Activated T-cell treated with anti-CD3 and anti-CD28 coated beads, Interleukin-2, amount 50 U/mL, for 4 hours (primary cell): ENCODE results near the gene CD1E. TPM values are rescaled to one million over a fixed set of nuclear protein-coding genes. Genes with fewer than 3 reads are reported as not detected.

Experiments used
- ATAC-seq, 2 donors: fragments of 200-7000 bp; cut with Tn5 transposase; one replicate each; pipeline ENCODE4 v1.10.0; 2021
- DNase-seq: peaks from one replicate; pipeline ENCODE4 v3.0.0-alpha.2; 2020
- H3K27me3 Mint-ChIP-seq: one replicate; pipeline ENCODE4 v1.8.0; 2021; ENCODE audit warnings: low read depth, mixed read lengths
- H3K36me3 Mint-ChIP-seq: one replicate; pipeline ENCODE4 v1.8.0; 2022; ENCODE audit warnings: mixed read lengths; ENCODE audit not compliant: insufficient read depth
- H3K4me1 Mint-ChIP-seq: one replicate; pipeline ENCODE4 v1.8.0; 2021; ENCODE audit warnings: low read depth, mixed read lengths
- H3K4me3 Mint-ChIP-seq: one replicate; pipeline ENCODE4 v1.8.0; 2021; ENCODE audit warnings: mild to moderate bottlenecking, moderate library complexity, mixed read lengths
- H3K9me3 Mint-ChIP-seq: one replicate; pipeline ENCODE4 v1.8.0; 2021; ENCODE audit warnings: mixed read lengths
- total RNA-seq, 3 donors: library from RNA; stranded (reverse); gene quantifications; one replicate each; pipeline ENCODE4 v1.2.1, GENCODE V29; 2021

CD1E gene
- not detected for total RNA-seq

- Mint-ChIP-seq H3K9me3 (no peaks in the 10 kb centered on the region), H3K36me3 (no peaks in the 10 kb centered on the region), H3K4me1 (no peaks in the 10 kb centered on the region), H3K27me3 (peaks cover 25% of the 10 kb centered on the region), H3K4me3 (no peak within 1 kb of the TSS)
- DNase-seq (no peak), ATAC-seq (no peak)
Observed at GRCh38 chr1:158353303-158354075, at the start of gene CD1E. TSS of gene CD1E (plus strand) at chr1:158353894. CDS start at chr1:158353989, 95 bp downstream.

DNA sequence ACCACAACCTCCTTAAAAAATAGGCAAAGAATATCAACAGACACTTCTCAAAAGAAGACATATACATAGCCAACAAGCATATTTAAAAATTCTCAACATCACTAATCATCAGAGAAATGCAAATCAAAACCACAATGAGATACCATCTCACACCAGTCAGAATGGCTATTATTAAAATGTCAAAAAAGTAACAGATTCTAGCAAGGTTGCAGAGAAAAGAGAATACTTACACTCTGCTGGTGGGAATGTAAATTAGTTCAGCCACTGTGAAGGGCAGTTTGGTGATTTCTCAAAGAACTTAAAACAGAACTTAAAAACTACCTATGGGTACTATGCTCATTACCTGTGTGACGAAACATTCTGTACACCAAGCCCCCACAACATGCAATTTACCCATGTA lies 43.1 kb upstream of the CD1E start:
- H3K36me3 Mint-ChIP-seq: no peaks in the 10 kb centered on the region
- no peaks in the 10 kb centered on the region for H3K4me1 Mint-ChIP-seq
- H3K4me3 Mint-ChIP-seq: no peak overlapping the region
- ATAC-seq (no peak), DNase-seq (no peak)
- no peaks in the 10 kb centered on the region for H3K27me3 Mint-ChIP-seq
- H3K9me3 Mint-ChIP-seq: peaks cover 14% of the 10 kb centered on the region

- H3K36me3 Mint-ChIP-seq: no peaks in the 10 kb centered on the region
- H3K4me1 Mint-ChIP-seq: no peaks in the 10 kb centered on the region
- no peak overlapping the region for H3K4me3 Mint-ChIP-seq
- ATAC-seq: no peak
- H3K27me3 Mint-ChIP-seq: no peaks in the 10 kb centered on the region
- peaks cover 14% of the 10 kb centered on the region for H3K9me3 Mint-ChIP-seq
- no peak for DNase-seq
Observed at GRCh38 chr1:158311066-158311465, 42.6 kb upstream of the CD1E start.

DNA sequence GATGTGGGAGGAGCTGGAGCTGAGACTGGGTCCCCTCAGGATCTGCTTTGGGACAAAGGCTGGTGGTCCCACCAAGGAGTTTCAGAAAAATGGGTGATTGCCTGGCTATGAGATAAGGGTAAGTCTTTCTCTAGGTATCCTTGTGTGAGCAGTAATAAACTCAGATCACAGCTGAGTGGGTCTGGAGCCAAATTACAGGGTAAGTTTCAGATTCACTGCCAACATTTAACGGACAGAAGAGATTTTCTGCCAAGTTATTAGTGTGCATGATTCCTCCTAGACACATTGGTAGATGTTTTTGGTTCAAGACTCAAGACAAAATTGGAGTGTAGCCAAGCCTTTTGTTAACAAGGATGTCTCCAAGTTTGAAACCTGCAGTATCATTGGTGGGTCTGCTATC lies 29.8 kb upstream of the CD1E start:
- DNase-seq (no peak), ATAC-seq (no peak)
- Mint-ChIP-seq H3K9me3 (peaks cover 7% of the 10 kb centered on the region), H3K4me1 (no peaks in the 10 kb centered on the region), H3K4me3 (no peak overlapping the region), H3K36me3 (no peaks in the 10 kb centered on the region), H3K27me3 (peaks cover 18% of the 10 kb centered on the region)

DNA sequence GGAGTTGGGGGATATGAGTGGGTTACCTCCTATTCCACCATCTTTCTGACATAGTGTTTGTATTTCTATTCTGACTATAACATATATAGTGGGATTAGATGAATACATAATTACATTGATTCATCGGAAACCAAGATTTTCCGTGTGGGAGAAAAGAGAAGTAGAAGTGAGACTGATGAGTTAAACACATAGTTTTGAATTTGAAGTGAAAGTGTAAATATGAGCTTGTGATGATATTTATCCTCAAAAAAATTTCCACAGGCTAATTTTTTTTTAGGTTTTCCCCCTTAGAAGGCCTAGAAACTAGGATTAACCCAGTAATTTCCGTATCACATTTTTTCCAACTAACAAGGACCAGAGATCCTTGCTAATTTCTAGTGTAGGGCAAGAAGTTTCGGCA lies 29.3 kb upstream of the CD1E start:
- Mint-ChIP-seq H3K4me3 (no peak overlapping the region), H3K36me3 (no peaks in the 10 kb centered on the region), H3K9me3 (peaks cover 7% of the 10 kb centered on the region), H3K27me3 (peaks cover 21% of the 10 kb centered on the region), H3K4me1 (no peaks in the 10 kb centered on the region)
- no peak for ATAC-seq
- DNase-seq: no peak

- H3K27me3 Mint-ChIP-seq: peaks cover 16% of the 10 kb centered on the region
- H3K36me3 Mint-ChIP-seq: no peaks in the 10 kb centered on the region
- ATAC-seq (no peak), DNase-seq (no peak)
- peaks cover 7% of the 10 kb centered on the region for H3K9me3 Mint-ChIP-seq
- no peaks in the 10 kb centered on the region for H3K4me1 Mint-ChIP-seq
- no peak overlapping the region for H3K4me3 Mint-ChIP-seq
Observed at GRCh38 chr1:158327481-158327880, 26.2 kb upstream of the CD1E start.

- Mint-ChIP-seq H3K36me3 (no peaks in the 10 kb centered on the region), H3K4me3 (no peak overlapping the region), H3K4me1 (peaks cover 2% of the 10 kb centered on the region), H3K9me3 (peaks cover 1% of the 10 kb centered on the region), H3K27me3 (peaks cover 12% of the 10 kb centered on the region)
- no peak for DNase-seq
- ATAC-seq: no peak
Observed at GRCh38 chr1:158328426-158328825, 25.3 kb upstream of the CD1E start.

DNA sequence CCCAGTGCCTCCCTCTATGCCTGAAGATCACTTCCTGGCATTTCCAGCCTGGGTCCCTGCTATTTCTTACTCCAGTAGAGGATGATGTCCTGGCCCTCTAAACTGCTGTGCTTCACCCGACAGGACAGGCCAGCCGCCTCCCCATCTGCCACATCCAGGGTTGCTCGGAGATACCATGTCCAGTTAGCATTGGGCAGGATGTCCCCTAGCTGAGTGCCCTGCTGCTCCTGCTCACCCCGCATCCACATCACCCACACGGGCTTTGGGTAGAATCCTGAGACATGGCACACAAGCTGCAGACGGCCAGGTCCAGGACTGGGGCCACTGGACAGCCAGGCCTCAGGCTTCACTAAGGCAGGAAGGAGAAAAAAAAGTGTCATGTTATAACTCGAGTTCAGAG lies 24.4 kb upstream of the CD1E start:
- Mint-ChIP-seq H3K9me3 (no peaks in the 10 kb centered on the region), H3K4me3 (no peak overlapping the region), H3K27me3 (peaks cover 12% of the 10 kb centered on the region), H3K36me3 (no peaks in the 10 kb centered on the region), H3K4me1 (peaks cover 3% of the 10 kb centered on the region)
- ATAC-seq (no peak), DNase-seq (no peak)

DNA sequence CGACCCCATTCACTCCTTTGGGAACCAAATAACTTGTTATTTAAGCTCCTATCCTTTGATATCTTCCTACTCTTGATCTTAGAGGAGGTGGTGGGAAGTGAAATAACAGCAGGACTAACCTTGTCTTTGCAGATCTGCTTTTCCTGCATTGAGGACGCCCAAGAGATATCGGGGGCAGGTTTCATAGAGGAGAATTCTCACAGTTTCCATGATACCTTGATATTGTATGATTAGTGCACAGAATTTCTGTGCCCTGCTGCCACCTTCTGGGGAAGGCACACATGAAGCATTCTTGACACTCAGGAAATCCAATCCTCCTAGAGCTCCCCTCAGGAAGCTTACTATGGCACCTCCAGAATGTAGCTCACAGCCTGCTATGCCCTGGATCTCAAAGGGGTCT lies 24.0 kb upstream of the CD1E start:
- ATAC-seq (no peak), DNase-seq (no peak)
- no peaks in the 10 kb centered on the region for H3K36me3 Mint-ChIP-seq
- H3K4me1 Mint-ChIP-seq: peaks cover 6% of the 10 kb centered on the region
- peaks cover 10% of the 10 kb centered on the region for H3K27me3 Mint-ChIP-seq
- H3K4me3 Mint-ChIP-seq: no peak overlapping the region
- no peaks in the 10 kb centered on the region for H3K9me3 Mint-ChIP-seq

- Mint-ChIP-seq H3K4me1 (peaks cover 6% of the 10 kb centered on the region), H3K9me3 (no peaks in the 10 kb centered on the region), H3K36me3 (no peaks in the 10 kb centered on the region), H3K4me3 (no peak overlapping the region), H3K27me3 (peaks cover 10% of the 10 kb centered on the region)
- ATAC-seq: no peak
- no peak for DNase-seq
Observed at GRCh38 chr1:158330391-158331105, 23.1 kb upstream of the CD1E start.

GRCh38 chr1:158331106-158331425 lies 22.6 kb upstream of the CD1E start:
- ATAC-seq (no peak), DNase-seq (no peak)
- Mint-ChIP-seq H3K4me3 (no peak overlapping the region), H3K27me3 (peaks cover 10% of the 10 kb centered on the region), H3K36me3 (no peaks in the 10 kb centered on the region), H3K9me3 (no peaks in the 10 kb centered on the region), H3K4me1 (peaks cover 6% of the 10 kb centered on the region)

DNA sequence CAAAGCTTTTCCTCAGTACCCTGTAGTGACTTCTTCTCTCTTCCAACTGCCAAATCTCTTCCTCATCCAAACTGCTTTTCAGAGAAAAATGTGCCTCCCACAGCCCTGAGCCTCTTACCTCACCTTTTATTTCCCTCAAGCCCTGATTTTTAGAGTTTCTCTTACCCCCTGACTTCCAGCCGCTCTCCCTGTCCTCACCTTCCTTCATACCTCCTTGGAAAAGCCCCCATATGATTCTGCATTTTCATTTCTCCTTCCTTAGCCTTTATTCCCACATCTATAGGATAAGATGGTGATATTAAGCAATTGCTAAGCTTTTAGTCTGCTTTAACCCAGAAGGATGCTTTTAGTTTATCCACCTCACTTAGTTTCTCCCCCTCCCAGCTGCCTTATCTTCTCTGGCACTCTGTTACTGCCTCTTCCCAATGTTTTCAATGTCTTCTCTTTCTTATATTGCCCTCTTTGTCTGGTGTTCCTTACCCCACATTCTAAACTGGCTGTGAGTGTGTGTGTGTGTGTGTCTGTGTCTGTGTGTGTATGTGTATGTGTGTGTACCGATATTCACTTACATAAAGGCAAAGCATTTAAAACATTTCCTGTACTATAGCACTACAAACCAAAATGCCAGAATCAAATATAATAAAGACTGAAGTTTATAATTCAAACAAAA lies 22.1 kb upstream of the CD1E start, which contains the start of gene CD1B:
Gene CD1B, minus strand, starts transcription at position 51 of the 670 bp plus-strand sequence. CDS start 108 bp downstream, outside the sequence.
- Mint-ChIP-seq H3K4me1 (peaks cover 6% of the 10 kb centered on the region), H3K4me3 (no peak within 1 kb of the TSS), H3K36me3 (no peaks in the 10 kb centered on the region), H3K9me3 (no peaks in the 10 kb centered on the region), H3K27me3 (peaks cover 10% of the 10 kb centered on the region)
- DNase-seq (no peak), ATAC-seq (no peak)

DNA sequence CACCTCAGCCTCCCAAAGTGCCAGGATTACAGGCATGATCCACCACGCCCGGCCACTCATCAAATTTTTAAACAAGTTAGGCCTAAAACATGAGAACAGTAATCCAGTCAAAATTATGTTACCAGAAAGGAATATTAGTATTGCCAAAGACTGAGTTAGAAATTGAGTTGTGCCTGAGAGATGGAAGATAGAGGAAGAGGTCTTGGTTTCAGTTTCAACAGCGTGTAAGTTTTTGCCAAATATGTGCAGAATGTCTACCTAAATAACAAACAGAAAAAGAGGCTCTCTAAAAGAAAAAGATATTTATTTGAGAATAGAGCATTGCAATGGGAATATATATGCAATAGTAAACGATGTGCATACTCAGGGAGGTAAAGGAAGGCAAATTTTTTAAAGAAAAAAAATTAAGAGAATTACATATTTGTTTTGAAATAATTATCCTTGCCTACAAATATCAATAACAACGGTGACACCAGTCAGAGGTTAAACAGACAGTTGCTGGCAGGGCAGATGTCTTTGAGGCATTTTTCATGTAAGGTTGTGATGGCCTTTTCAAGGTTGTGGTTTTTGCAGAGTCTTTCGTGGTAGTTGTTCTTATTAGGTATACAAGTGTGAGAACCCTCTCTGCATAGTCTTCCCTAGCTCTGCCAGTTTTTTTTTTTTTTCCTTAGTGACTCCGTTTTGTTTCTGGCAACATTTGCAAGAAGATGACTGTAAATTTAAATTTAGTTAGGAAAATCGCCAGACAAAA lies 20.1 kb upstream of the CD1E start:
- H3K9me3 Mint-ChIP-seq: peaks cover 5% of the 10 kb centered on the region
- H3K4me3 Mint-ChIP-seq: no peak overlapping the region
- DNase-seq (no peak), ATAC-seq (no peak)
- peaks cover 6% of the 10 kb centered on the region for H3K4me1 Mint-ChIP-seq
- peaks cover 11% of the 10 kb centered on the region for H3K27me3 Mint-ChIP-seq
- no peaks in the 10 kb centered on the region for H3K36me3 Mint-ChIP-seq

DNA sequence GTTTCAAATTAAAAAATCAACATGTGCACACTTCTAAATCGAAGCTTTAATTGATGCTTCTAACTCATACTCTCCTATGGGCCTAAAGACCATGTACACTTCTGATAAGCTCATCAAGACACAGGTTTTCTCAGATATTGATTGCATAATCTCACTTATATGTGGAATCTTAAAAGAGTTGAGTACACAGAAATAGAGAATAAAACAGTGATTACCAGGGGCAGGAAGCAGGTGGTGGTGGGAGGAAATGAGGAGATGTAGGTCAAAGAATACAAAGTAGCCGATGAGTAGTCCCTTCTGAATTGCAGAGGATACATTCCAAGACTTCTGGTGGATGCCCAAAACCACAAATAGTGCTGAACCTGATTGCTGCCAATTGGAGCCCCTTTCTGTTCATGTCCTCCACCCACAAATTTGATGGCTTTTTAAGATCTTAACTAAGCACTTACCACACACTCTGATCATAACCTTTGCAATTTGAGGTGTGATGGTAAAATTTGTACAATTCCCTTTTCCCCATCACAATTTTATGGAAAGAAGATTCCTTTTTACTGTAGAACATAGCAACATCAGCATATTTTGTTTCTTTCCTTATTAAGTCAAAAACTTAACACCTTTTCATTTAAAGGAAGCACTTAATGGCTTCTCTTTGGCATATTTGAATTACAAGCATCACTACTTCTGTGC lies 19.0 kb upstream of the CD1E start:
- DNase-seq (no peak), ATAC-seq (no peak)
- H3K4me3 Mint-ChIP-seq: no peak overlapping the region
- H3K4me1 Mint-ChIP-seq: peaks cover 6% of the 10 kb centered on the region
- H3K27me3 Mint-ChIP-seq: peaks cover 10% of the 10 kb centered on the region
- H3K36me3 Mint-ChIP-seq: no peaks in the 10 kb centered on the region
- H3K9me3 Mint-ChIP-seq: peaks cover 9% of the 10 kb centered on the region
